ENCODE results near the gene RAB34.
"Not testable (repeated sequence)": the region's sequence is repeated elsewhere in the genome, so short reads cannot be mapped to it uniquely, and the experiment has no call there.

RAB34 gene

DNA sequence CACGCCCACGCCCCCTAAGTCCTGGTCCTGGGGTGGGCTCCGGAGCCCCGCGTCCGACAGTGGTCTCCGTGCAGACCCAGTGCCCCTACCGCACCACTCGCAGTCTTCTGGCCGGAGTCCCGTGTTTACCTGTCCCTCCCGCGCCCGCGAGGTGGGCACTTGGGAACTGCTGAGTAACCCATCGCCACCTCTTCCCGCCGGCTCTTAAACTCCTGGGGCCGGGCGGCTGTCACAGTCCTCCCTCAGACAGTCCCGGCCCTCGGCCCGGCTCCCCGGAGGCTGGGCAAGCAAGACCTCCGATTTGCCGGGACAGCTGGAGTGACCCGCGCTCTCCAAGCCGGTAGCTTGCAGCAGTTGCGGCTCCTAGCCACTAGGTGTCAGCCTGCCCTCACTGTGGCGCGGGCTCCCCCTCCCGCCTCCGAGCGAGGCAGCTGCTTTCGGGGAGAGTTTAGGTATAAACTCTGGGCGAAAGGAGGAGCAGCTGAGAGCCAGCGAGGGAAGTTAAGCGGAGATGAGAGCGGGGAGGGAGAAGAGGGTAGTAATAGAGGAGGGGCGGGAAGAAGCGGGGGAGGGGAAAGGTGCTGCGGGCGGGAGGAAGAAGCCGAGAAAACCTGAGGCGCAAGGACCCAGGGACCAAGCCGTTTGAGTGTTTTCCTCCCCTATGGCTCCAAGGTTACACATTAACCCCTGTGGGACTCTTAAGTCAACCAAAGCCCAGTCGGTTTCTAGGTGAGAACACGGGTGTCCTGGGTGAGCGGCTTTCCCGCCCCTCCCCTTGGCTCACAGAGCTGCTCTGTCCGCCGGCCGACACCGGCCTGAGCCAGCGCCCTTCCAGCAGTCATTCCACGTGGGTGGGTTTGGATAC lies 9.2 kb upstream of the RAB34 start:
- DNase-seq: peak; percentile 88 to 93

DNA sequence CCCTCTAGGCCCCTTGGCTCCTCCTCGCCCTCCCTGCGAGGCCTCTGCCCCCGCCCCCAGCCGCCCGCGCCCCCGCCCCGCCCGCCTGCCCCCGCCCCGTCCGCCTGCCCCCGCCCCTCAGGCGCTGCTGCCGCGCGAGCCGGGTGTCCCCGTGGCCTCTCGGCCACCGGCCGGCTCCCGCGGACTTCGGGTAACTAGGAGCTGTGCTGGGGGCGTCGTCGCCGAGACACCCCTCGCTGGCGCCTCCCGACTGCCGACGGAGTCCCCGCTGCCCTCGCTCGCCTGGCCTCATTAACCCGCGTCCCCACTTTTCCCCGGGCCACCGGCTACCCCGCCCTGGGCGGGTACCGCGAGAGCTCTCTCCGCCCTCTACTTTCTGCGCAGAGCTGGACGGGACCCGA lies 8.6 kb upstream of the RAB34 start, which contains the start of gene TLCD1:
TLCD1 (minus strand) TSS at position 8 of the 401 bp plus-strand sequence. CDS start 136 bp downstream, outside the sequence.
- peak; percentile 56 to 75 for DNase-seq

DNA sequence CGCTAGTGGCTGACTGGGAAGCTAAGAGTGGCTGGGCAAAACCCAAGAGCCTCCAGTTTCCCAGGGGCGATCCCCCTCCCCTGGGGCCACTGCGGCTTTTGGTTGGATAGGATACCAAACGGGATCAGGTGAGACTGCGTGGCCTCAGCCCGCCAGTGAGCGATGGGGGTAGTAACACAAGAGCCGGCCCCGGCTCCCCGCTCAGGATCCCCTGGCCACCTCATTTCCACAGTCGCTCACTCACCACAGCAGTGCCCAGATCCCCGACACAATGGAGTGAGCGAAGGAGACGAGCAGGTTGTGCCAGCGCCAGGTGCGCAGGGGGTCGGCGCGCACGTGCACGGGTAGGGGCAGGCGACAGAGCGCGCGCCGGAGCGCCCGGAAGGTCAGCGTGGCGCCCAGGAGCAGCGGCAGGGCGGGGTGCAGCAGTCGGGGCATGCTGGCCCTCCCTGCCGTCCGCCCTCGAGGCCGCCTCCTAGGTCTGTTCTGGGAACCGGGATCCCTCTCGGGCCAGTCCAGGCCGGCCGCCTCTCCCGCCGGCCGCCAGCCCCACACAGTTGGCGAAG lies 8.1 kb upstream of the RAB34 start:
- no peak for DNase-seq

DNA sequence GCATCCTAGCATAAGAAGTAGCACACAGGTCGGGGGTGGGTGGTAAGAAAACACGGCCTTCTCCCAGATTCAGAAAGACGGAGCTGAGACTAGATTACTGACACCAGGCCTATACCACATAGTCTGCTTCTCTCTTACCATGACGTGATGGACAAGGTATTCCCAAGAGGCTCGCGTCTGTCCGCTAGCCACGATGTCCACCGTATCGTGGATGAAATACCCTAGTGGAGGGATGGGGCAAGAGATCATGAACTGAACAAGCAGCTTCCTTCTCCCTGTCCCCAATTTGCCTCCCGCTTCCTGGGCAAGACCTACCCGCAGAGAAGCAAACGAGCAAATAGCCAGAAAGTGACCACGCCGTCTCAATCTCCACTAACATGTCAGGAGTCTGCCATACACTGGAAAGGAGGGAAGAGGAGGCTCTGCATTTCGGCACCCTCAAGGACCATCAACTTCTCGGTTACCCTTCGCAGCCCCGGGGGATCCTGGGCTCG lies 7.5 kb upstream of the RAB34 start:
- no peak for DNase-seq

DNA sequence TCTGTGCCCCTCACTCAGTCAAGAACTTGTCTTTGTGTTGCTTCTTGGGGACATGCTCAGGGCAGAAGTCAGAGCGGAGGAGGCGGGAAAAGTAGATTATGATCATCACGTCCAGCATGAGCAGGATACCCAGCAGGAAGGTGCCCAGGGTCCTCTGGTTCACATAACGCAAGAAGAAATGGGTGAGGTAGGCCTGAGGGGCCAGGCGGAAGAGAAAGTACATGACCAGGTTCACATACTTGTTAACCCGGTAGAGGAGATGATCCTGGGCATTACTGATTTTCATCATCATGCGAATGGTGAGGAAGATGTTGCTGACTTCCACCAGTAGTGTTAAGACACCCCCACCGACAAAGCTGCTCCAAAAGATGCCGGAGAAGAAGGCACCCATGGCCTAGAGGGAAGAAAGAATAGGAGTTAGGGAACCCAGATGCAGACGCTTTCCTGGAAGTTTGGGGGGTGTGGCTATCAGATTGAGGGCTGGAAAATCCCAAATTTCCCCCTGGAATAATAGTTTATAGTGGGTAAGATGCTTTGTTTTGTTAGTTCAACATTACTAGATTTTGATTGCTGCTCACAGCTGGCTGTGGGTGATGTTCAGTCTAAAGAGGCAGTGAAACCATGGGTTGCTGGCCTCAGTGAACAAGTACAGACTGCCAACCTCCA lies 7.0 kb upstream of the RAB34 start:
- no peak for DNase-seq

DNA sequence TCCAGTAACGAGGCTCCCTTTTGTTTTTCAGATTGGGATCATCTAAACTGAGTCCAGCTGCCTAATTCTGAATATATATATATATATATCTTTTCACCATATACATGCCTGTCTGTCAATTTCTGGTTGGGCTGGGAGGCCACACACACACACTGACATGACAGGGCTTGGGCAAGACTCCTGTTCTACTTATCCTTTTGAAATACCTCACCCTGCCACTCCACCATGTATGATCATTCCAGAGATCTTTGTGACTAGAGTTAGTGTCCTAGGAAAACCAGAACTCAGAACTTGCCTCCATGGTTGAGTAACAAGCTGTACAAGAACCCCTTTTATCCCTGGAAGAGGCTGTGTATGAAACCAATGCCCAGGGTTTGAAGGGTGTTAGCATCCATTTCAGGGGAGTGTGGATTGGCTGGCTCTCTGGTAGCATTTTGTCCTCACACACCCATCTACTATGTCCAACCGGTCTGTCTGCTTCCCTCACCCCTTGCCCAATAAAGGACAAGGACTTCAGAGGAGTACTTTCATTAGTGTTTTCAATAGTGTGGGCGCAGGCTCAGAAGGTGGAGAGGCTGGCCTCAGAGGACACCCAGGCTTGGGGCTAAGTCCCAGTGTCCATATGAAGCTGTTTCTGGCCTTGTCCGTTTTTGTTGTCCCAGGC lies 6.3 kb upstream of the RAB34 start:
- DNase-seq: not testable (repeated sequence)

DNA sequence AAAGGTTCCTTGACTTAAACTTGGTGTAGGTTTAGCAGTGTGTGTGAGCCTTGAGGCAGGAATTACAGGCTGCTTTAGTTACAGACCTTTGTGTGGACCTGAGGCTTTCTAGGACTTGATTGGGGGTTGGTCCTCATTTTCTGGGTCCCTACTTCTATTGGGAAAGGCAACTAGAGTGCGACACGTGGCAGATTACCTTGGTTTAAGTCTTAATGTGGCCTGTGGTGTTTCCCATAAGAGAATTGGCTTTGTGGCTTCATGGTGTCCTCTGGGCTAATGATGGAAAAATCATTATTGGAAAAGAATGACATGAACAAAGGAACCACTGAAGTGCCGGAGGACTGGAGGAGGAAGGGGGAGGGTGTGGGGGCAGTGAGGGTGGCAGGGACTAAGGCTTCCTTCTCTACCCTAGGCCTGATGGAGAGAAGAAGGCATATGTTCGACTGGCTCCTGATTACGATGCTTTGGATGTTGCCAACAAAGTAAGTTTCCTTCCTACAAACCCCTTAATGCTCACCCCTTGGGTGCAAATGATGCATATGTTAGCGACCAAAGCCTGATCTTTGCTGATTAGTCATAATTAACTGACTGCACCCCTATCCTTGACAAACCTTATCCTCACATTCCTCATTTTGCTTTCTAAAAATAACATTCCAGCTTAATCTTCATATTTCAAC lies 5.6 kb upstream of the RAB34 start:
- no peak for DNase-seq

DNA sequence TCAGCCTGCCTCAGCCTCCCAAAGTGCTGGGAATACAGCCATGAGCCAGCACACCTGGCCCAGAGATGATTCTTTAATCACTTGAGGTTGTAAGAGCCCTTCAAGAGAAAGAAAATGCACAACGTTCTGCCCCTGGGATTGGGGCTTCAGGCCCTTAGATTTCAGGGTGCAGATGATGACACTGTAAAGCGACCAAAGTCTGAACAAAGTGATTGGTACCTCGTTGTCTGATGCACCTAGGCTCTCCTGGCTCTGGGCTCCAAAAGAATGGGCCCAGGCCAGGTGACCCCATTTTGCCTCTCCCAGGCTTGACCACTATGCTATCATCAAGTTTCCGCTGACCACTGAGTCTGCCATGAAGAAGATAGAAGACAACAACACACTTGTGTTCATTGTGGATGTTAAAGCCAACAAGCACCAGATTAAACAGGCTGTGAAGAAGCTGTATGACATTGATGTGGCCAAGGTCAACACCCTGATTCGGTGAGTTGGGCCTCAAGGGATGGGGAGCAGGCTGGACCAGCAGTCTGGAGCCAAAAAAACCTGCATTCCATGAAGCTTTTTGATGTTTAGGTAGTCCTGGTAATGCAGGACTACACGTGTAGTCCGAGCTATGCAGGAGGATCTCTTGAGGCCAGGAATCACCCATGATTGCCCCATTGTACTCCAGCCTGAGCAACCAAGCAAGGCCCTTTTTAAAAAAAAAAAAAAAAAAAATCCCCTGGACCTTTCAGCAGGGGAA lies 4.9 kb upstream of the RAB34 start:
- DNase-seq: no peak

DNA sequence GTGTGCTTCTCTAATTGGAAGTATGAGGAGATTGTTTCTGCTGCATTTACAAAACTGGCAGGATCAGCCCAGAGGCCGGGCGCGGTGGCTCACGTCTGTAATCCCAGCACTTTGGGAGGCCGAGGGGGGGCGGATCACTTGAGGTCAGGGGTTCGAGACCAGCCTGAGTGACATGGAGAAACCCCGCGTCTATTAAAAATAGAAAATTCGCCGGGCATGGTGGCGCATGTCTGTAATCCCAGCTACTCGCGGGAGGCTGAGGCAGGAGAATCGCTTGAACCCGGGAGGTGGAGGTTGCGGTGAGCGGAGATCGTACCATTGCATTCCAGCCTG lies 3.3 kb upstream of the RAB34 start:
- not testable (repeated sequence) for DNase-seq

DNA sequence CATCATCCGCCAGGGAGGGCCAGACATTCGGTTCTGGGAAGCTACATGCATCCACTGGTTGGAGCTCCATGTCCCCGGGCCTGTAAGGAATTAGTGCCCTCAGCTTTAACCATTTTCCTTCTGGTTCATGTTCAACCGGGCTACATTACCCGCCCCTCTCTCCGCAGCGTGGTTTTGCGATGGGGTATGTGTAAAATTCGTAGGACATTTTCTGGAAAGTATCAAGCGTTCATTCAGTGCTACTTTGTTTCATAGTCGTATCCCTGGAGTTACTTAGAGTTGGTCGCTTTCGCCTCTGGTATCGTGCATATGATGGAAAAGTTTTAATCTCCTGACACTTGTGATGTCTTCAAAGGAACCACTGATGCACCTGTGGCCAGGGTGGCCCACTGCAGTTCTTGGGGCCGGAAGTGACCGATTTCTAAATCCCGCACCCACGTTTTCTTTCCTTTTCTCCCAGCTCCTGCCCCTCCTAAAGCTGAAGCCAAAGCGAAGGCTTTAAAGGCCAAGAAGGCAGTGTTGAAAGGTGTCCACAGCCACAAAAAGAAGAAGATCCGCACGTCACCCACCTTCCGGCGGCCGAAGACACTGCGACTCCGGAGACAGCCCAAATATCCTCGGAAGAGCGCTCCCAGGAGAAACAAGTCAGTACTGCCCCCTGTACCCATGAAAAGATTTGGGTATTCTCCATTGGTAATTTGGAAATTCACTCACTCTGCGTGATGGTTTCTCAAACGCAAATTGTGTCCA lies 2.8 kb upstream of the RAB34 start:
- DNase-seq: peak in 1 of 2 donors; percentile 44

DNA sequence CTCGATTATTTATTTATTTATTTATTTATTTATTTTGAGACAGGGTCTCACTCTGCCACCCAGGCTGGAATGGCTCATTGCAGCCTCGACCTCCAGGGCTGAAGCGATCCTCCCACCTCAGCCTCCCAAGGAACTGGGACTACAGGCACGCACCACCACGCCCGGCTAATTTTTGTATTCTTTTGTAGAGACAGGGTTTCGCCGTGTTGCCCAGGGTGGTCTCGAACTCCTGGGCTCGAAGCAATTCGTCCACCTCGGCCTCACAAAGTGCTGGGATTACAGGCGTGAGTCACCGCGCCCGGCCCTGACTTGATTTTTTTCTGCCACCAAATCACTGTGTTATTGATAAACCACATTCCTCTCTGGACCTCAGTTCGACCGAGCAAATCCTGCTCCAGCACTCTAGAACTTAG lies 1.4 kb upstream of the RAB34 start:
- no peak for DNase-seq

DNA sequence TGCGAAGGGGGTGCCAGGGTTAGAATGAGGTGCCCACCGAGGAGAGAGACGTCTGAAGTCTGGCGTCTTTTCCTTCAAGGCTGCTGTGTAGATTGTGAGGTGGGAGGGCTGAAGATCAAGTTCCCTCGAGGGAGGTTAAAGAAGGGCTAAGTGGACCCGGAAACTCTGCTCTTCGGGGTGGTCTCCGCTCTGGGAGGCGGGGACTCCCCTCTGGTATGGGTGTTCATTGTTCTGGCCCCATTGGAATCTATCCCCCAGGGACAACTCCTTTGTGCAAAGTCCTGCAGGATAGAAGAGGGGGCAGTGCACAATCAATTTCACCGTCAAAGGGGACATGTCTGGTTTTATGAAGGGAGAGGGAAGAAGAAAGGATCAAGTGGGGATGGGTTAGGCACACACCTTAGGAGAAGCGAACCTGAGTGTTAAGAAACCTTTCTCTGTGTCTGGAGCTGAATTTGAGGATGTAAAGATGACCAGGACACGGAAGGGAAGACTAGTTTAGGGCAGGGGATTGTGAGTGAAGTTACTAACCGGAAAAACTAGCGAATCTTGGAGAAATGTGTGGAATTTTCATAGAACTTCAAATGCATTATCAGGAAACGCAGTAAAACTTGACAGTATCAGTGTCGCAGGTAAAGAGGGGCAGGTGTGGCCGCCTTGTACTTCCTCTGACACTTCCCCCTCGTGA lies 809 bp upstream of the RAB34 start:
- DNase-seq: no peak

DNA sequence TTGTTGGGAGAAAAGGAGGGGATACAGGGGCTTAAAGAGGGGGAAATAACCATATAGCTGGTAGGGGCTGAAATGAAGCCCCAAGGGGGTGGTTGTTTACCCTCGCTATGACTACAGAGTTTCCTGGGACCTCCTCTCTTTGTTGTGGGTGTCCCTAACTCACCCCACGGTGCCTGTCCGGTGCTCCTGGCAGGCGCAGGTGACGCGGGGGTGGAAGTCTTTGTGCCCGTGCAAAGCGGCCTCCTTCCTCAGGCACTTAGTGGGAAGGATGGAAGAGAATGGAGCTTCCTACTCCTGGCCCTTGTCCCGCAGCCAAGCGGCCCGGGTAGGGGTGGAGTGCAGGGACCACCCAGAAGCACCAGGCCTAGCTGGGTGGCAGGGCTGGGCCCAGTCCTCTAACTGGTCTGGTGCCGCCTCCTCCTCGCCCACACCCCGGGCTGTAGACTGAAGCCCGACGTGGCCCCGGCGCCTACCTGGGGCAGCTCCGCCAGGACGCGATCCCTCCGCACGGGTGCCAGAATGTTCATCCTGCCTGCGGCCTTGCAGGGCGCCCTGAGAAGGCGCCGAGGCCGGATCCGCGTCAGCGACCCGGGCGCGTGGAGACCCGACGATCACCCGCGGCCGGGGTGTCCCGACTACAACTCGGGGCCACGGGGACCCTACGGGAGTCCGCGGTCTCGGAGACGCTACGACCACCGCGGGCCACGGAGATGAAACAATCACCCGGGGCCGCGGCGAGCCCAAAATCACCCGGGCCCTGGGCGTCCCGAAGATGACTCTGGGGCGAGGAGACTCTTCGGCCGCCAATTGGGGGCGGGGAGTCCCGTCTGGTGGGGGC lies 709 bp downstream of the RAB34 start:
- DNase-seq: no peak

DNA sequence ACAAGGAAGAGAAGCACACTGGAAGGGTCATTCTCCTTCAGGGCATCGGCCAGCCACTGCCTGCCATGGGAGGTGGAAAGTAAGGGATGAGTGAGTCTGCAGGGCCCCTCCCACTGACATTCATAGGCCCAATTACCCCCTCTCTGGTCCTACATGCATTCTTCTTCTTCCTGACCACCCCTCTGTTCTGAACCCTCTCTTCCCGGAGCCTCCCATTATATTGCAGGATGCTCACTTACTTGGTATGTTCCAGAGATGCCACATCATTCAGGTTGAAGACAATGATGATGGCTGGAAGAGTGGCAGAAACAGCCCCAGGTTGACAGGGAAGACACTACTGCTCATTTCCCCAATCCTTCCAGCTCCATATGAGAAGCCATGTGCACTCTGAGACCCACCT lies 2.5 kb downstream of the RAB34 start:
- DNase-seq: no peak

DNA sequence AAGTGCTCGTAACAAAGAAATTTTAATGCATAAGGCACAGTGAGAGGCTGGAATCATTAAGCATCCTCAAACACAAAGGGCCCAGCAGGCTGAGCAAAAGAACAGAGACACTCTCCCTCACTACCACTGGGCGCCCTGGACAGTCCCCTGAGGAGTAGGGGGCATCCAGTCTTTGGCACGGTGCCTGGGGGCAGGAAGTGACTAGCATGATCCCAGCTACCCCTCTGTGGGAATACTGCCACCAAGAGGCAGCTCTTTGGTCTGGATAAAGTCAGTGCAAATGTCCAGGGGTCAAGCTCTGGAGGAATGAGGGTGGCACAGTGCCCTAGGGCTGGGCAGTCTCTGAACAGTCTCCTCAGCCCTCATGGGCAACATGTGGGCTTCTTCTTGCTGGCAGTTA lies 3.4 kb downstream of the RAB34 start:
- DNase-seq: no peak

DNA sequence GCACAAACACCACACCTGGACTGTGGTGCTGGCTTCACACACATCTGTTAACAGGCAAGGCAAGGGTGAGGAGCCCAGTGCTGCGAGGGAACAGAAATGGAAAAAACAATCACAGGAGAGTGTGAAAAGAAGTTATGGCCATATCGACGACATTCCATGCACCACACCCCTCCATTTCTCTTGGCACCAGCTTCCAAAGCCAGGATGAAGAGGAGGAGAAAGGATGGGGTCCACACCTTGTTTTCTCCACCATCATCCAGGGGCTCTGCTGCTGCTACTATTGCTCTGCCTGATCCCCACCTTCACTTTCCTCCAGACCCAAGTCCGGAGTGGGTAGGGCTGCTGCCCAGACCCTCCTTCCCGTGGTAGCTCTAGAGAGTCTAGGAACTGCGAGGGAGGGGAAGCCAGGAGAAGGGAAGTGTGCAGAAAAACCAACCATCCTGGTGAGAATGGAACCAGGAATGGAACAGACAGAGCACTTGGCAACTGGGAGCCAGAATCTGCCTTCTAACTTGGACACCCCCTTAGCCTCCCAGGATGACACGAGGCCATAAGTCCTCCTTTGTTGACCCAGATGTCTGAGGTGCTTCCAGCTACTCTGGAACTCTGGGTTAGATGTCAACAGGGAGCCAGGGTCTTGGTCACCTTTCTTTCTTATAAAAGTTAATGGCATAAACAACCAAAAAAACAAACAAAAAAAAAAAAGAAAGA lies 4.8 kb downstream of the RAB34 start:
- no peak for DNase-seq

DNA sequence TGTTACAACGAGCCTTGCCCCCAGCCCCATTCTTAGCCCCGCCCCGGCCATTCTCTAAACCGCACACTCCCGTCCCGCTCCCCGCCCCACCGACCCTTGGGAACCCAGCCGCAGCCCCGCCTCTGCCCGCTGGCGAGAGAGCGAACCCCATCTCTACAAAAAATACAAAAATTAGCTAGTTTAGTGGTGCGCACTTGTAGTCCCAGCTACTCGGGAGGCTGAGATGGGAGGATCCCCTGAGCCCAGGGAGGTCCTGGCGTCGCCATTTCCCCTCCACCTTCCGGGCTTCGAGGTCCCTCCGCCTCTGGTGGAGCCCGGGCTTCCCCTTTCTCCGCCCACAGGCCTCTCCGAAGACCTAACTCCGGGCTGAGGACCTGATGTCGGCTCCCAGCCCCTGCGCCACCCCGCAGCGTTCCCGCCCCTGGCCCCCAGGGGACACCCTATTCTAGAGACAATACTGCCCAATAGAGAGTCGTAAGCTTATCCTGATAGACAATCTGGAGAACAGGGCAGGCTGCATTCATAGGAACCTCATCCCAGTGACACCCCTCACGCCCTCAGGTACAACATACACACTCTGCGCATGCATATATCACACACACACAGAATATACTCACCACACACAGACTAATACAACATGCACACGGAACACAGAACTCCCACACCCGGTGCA lies 5.5 kb downstream of the RAB34 start:
- DNase-seq: peak; percentile 69 to 79

DNA sequence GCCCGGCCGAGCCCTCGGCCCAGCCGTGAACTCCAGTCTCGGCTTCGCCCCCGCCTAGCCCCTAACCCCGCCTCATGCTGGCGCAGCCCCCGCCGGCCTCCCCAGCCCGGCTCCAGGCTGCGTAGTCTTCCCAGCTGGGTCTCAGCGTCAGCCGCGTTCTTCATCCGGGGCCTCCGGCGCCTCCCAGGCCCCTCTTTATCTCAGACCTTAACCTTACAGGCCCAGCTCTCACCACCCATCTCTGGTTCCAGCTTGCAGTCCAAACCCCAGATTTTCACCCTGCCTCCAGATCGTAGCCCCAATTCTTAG lies 6.0 kb downstream of the RAB34 start, which contains the start of gene PROCA1:
PROCA1 (minus strand) TSS at position 166 of the 309 bp plus-strand sequence. CDS start 228 bp downstream, outside the sequence.
- peak; percentile 30 to 48 for DNase-seq
